OCI-LY1 (cell line): ENCODE data around the gene KPNA1.

Experiments used
- H2AFZ ChIP-seq: fragments of 200-600 bp; sonication (generic), shearing (Covaris generic); 2 replicates; pipeline ENCODE4 v1.6.0; 2014; ENCODE audit warnings: antibody characterized with exemption, mild to moderate bottlenecking, low read length
- H3F3A ChIP-seq: fragments of 200-600 bp; sonication (generic), shearing (Covaris generic); 2 replicates; pipeline ENCODE4 v1.6.0; 2014; ENCODE audit warnings: mild to moderate bottlenecking, antibody characterized with exemption, low read length, moderate library complexity; ENCODE audit not compliant: insufficient read depth
- H3K27ac ChIP-seq: fragments of 200-600 bp; sonication (generic); 2 replicates; pipeline ENCODE4 v1.5.1; 2014; ENCODE audit warnings: low read length, mixed run types, mild to moderate bottlenecking, low read depth; ENCODE audit not compliant: poor library complexity, severe bottlenecking
- H3K27me3 ChIP-seq: fragments of 200-600 bp; sonication (generic); 2 replicates; pipeline ENCODE4 v1.6.0; 2014; ENCODE audit warnings: antibody characterized with exemption, mild to moderate bottlenecking, low read length, moderate library complexity; ENCODE audit not compliant: insufficient read depth
- H3K36me3 ChIP-seq: fragments of 200-600 bp; sonication (generic); 2 replicates; pipeline ENCODE4 v1.6.1; 2014; ENCODE audit warnings: mild to moderate bottlenecking, antibody characterized with exemption, low read length, moderate library complexity, mixed read lengths; ENCODE audit not compliant: insufficient read depth
- H3K4me1 ChIP-seq: fragments of 200-600 bp; sonication (generic); 2 replicates; pipeline ENCODE4 v1.5.1; 2014; ENCODE audit warnings: mild to moderate bottlenecking, low read length, moderate library complexity; ENCODE audit not compliant: insufficient read depth, severe bottlenecking
- H3K4me2 ChIP-seq: fragments of 200-600 bp; sonication (generic), shearing (Covaris generic); 2 replicates; pipeline ENCODE4 v1.6.1; 2014; ENCODE audit warnings: low read length
- H3K4me3 ChIP-seq: fragments of 200-600 bp; sonication (generic); 2 replicates; pipeline ENCODE4 v1.5.1; 2014; ENCODE audit warnings: low read length, low read depth, mild to moderate bottlenecking, mixed read lengths; ENCODE audit not compliant: poor library complexity, severe bottlenecking
- H3K79me2 ChIP-seq: fragments of 200-600 bp; shearing (Covaris generic); 2 replicates; pipeline ENCODE4 v1.6.1; 2016; ENCODE audit warnings: mixed run types, low read length, mixed read lengths; ENCODE audit not compliant: insufficient read depth
- H3K9ac ChIP-seq: fragments of 200-600 bp; sonication (generic), shearing (Covaris generic); 2 replicates; pipeline ENCODE4 v1.6.1; 2014; ENCODE audit warnings: mild to moderate bottlenecking, low read length, mixed read lengths
- H3K9me2 ChIP-seq: fragments of 200-600 bp; sonication (generic), shearing (Covaris generic); 2 replicates; pipeline ENCODE4 v1.6.1; 2014; ENCODE audit warnings: low read depth, mild to moderate bottlenecking, low read length, mixed read lengths
- H3K9me3 ChIP-seq: fragments of 200-600 bp; shearing (Covaris generic); 2 replicates; pipeline ENCODE4 v1.6.1; 2014; ENCODE audit warnings: low read length, mixed read lengths
- H4K20me1 ChIP-seq: fragments of 200-600 bp; sonication (generic), shearing (Covaris generic); 2 replicates; pipeline ENCODE4 v1.6.0; 2016; ENCODE audit warnings: mild to moderate bottlenecking, low read length; ENCODE audit not compliant: insufficient read depth
- EZH2 ChIP-seq: fragments of 200-600 bp; sonication (generic), shearing (Covaris generic); IDR thresholded peaks from 2 replicates; pipeline ENCODE4 v1.8.0; 2017; ENCODE audit warnings: borderline replicate concordance, mixed run types, mild to moderate bottlenecking, antibody characterized with exemption, low read length, moderate library complexity, mixed read lengths
- TF ChIP-seq, protein P1 (sequence below): fragments of 200-600 bp; sonication (generic), shearing (Covaris generic); IDR thresholded peaks from 2 replicates; pipeline ENCODE4 v1.5.1; 2017; ENCODE audit warnings: mild to moderate bottlenecking, antibody characterized with exemption, low read length, moderate library complexity, mixed read lengths

KPNA1 gene

DNA sequence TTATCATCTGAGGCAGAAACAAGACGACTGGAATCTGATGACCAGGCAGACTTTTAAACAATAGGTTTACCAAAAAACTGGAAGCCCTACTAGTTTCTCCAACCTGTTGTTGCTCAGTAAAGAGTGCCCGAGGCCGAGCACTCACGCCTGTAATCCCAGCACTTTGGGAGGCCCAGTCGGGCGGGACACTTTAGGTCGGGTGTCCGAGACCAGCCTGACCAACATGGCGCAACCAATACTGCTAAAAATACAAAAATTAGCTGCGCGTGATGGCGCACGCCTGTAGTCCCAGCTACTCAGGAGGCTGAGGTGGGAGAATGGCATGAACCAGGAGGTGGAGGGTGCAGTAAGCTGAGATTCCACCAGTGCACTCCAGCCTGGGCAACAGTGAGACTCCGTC is 97.8 kb downstream of the KPNA1 start:
- Histone ChIP-seq H3K4me2 (peak overlapping the region; percentile 99), H4K20me1 (no peaks in the 10 kb centered on the region), H3K79me2 (peaks cover 9% of the 10 kb centered on the region), H3K9me2 (no peaks in the 10 kb centered on the region), H3K27ac (peak overlapping the region; percentile 91), H3F3A (peaks cover 8% of the 10 kb centered on the region; the same call in 1 of the 2 replicates), H3K36me3 (peaks cover 39% of the 10 kb centered on the region; the same call in 1 of the 2 replicates), H3K4me1 (peaks cover 44% of the 10 kb centered on the region), H3K27me3 (no peaks in the 10 kb centered on the region), H3K9ac (peak overlapping the region; percentile 89), H2AFZ (no peak overlapping the region), H3K4me3 (peak overlapping the region; percentile 84), H3K9me3 (no peaks in the 10 kb centered on the region)
- TF ChIP-seq EZH2, result no peak
- TF ChIP-seq, protein P1, sequence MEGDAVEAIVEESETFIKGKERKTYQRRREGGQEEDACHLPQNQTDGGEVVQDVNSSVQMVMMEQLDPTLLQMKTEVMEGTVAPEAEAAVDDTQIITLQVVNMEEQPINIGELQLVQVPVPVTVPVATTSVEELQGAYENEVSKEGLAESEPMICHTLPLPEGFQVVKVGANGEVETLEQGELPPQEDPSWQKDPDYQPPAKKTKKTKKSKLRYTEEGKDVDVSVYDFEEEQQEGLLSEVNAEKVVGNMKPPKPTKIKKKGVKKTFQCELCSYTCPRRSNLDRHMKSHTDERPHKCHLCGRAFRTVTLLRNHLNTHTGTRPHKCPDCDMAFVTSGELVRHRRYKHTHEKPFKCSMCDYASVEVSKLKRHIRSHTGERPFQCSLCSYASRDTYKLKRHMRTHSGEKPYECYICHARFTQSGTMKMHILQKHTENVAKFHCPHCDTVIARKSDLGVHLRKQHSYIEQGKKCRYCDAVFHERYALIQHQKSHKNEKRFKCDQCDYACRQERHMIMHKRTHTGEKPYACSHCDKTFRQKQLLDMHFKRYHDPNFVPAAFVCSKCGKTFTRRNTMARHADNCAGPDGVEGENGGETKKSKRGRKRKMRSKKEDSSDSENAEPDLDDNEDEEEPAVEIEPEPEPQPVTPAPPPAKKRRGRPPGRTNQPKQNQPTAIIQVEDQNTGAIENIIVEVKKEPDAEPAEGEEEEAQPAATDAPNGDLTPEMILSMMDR, result no peak

DNA sequence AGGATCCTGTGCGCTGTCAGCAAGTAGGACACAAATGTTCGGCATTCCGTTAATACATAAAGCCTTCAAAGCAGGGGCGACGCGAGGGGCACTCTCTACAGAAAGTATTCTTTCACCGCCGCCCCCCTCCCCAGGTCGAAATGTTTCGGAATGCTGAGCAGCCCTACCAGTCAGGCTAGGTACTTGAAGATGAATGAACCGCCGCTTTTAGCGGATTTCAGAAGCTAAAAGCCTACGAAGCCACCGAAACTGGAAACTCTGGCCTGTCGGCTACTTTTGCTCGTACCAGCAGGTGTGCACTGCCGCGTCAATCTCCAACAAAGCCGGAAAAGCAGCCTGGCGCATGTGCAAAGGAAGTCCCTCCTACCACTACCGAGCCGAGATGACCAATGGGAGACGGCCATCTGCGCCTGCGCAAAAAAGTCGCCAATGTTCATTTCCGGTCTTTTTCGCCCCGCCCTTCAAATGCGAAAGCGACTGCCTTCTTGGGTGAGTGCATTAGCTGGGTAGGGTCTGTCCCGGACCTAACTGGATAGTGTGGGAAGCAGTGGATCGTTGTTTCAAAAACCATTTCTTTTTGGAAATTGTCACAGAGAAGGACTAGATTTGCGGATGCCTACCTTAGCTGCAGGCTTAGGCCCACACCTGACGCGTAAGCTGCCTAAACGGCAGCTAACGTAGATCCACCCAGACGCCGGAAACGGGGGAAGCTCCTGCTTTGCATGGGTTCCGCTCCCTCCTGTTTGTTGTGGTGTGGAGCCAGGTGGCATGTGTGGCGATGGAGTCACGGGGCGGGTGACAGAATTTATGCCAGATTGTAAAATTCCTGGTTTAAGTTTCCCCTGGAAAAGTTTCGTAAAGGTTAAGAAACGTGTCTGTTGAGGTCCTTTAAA is 98.7 kb downstream of the KPNA1 start, which contains the start of gene WDR5B:
WDR5B (minus strand) TSS at position 301 of the 893 bp plus-strand sequence. CDS start 534 bp downstream, outside the sequence.
- peaks cover 37% of the 10 kb centered on the region; the same call in 1 of the 2 replicates for H3K36me3 ChIP-seq
- no peaks in the 10 kb centered on the region for H3K27me3 ChIP-seq
- TF ChIP-seq EZH2, result no peak
- TF ChIP-seq, protein P1, result no peak; the same call in 1 of the 2 replicates
- H3K4me2 ChIP-seq, result peak within 1 kb of the TSS; percentile 99
- H3K4me3 ChIP-seq, result peak within 1 kb of the TSS; percentile 84
- H2AFZ ChIP-seq, result no peak within 1 kb of the TSS
- H3K9ac ChIP-seq, result peak within 1 kb of the TSS; percentile 89
- no peaks in the 10 kb centered on the region for H3K9me3 ChIP-seq
- peaks cover 44% of the 10 kb centered on the region for H3K4me1 ChIP-seq
- H3F3A ChIP-seq, result peaks cover 8% of the 10 kb centered on the region; the same call in 1 of the 2 replicates
- no peaks in the 10 kb centered on the region for H4K20me1 ChIP-seq
- H3K79me2 ChIP-seq, result peaks cover 9% of the 10 kb centered on the region
- H3K27ac ChIP-seq, result peak within 1 kb of the TSS; percentile 91
- H3K9me2 ChIP-seq, result no peaks in the 10 kb centered on the region

DNA sequence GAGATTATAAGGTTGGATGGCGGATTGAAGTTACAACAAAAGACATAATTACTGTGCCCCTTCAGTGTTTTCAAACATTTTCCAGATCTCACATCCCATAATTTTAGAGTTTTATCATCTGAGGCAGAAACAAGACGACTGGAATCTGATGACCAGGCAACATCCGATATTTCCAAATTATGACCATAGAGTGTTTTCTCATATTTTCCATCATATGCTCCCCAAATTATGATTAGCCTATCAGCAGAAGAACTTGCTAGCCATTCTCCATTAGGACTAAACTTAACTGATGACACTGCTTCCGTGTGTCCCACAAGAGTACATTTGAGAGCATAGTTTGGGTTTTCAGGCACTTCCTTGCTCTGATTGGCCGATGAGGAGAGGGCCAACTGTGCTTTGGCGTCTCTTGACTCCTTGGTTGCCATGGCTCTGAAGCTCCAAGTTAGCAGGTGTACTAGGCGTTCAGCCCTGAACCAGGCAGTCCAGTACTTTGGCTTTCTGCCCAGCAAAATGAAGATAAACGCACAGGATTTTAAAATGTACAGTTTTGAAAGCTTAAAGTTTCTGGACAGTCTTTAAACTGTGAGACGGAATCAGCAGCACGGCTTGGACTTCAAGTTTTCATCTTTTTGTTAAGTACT is 99.5 kb downstream of the KPNA1 start:
- no peak overlapping the region for H2AFZ ChIP-seq
- no peaks in the 10 kb centered on the region for H3K9me3 ChIP-seq

More for the DNA sequence above, 99.5 kb downstream of the KPNA1 start:
- Histone ChIP-seq H4K20me1 (no peaks in the 10 kb centered on the region), H3K4me3 (peak overlapping the region; percentile 84), H3K27me3 (no peaks in the 10 kb centered on the region), H3K79me2 (peaks cover 9% of the 10 kb centered on the region), H3K4me1 (peaks cover 44% of the 10 kb centered on the region), H3K9me2 (no peaks in the 10 kb centered on the region), H3F3A (peaks cover 8% of the 10 kb centered on the region; the same call in 1 of the 2 replicates), H3K36me3 (peaks cover 43% of the 10 kb centered on the region; the same call in 1 of the 2 replicates), H3K27ac (peak overlapping the region; percentile 91), H3K4me2 (peak overlapping the region; percentile 99), H3K9ac (peak overlapping the region; percentile 89)
- no peak for TF ChIP-seq EZH2
- TF ChIP-seq, protein P1, result no peak
